Uterus (tissue), 2 donors: ENCODE measurements around the gene ZNF438.

Experiments
- CTCF ChIP-seq, 4 experiments: fragments of 200-600 bp in 2 of 4; fragments of 450-650 bp in 2 of 4; sonication (generic) in 2 of 4; IDR thresholded peaks; one replicate each; pipeline ENCODE4 v1.5.1; 2016 to 2019; ENCODE audit warnings: antibody characterized with exemption in 4 of 4, mild to moderate bottlenecking in 2 of 4, moderate library complexity in 1 of 4
- POLR2A ChIP-seq, 2 donors: fragments of 450-650 bp; IDR thresholded peaks; one replicate each; pipeline ENCODE4 v1.6.1; 2016; ENCODE audit warnings: antibody characterized with exemption in 2 of 2, mild to moderate bottlenecking in 1 of 2, moderate library complexity in 1 of 2

- TF ChIP-seq CTCF (IDR thresholded peaks at IDR 0.05), result no peak
- no peak for TF ChIP-seq POLR2A (IDR thresholded peaks at IDR 0.05)
These were observed 231.3 kb downstream of the ZNF438 start for GRCh38 chr10:30800368-30800767.
